ENCODE results near the gene PAIP2.

PAIP2 gene

GRCh38 chr5:139364466-139364865 lies 22.8 kb downstream of the PAIP2 start:
- no peak for DNase-seq (ENCODE audit: insufficient read length)
- TF ChIP-seq POLR2A (IDR thresholded peaks at IDR 0.05; ENCODE audit: low read depth, low read length) (no peak), POLR2AphosphoS5 (IDR thresholded peaks at IDR 0.05; ENCODE audit: low read depth, low read length) (no peak), TAF1 (IDR thresholded peaks at IDR 0.05; ENCODE audit: borderline replicate concordance, low read depth, low read length) (no peak)
- FAIRE-seq = no peak

- FAIRE-seq (no peak), DNase-seq (ENCODE audit: insufficient read length) (no peak)
- no peak for TF ChIP-seq POLR2AphosphoS5 (IDR thresholded peaks at IDR 0.05; ENCODE audit: low read depth, low read length)
- TF ChIP-seq TAF1 (IDR thresholded peaks at IDR 0.05; ENCODE audit: borderline replicate concordance, low read depth, low read length) = no peak
- no peak for TF ChIP-seq POLR2A (IDR thresholded peaks at IDR 0.05; ENCODE audit: low read depth, low read length)
Measured at GRCh38 chr5:139368613-139369012, 27.0 kb downstream of the PAIP2 start.

- DNase-seq (ENCODE audit: insufficient read length) = no peak
- TF ChIP-seq TAF1 (IDR thresholded peaks at IDR 0.05; ENCODE audit: borderline replicate concordance, low read depth, low read length) (no peak), POLR2AphosphoS5 (IDR thresholded peaks at IDR 0.05; ENCODE audit: low read depth, low read length) (no peak)
- no peak for FAIRE-seq
Measured at GRCh38 chr5:139369181-139369580, 27.5 kb downstream of the PAIP2 start.

GRCh38 chr5:139371482-139372435 lies 30.1 kb downstream of the PAIP2 start:
- TF ChIP-seq POLR2A (IDR thresholded peaks at IDR 0.05; ENCODE audit: low read depth, low read length) (no peak), POLR2AphosphoS5 (IDR thresholded peaks at IDR 0.05; ENCODE audit: low read depth, low read length) (no peak), TAF1 (IDR thresholded peaks at IDR 0.05; ENCODE audit: borderline replicate concordance, low read depth, low read length) (no peak)
- no peak for FAIRE-seq
- no peak for DNase-seq (ENCODE audit: insufficient read length)

GRCh38 chr5:139374909-139375308 lies 33.3 kb downstream of the PAIP2 start:
- FAIRE-seq (no peak), DNase-seq (ENCODE audit: insufficient read length) (no peak)
- no peak for TF ChIP-seq TAF1 (IDR thresholded peaks at IDR 0.05; ENCODE audit: borderline replicate concordance, low read depth, low read length)
- TF ChIP-seq POLR2A (IDR thresholded peaks at IDR 0.05; ENCODE audit: low read depth, low read length) = no peak
- TF ChIP-seq POLR2AphosphoS5 (IDR thresholded peaks at IDR 0.05; ENCODE audit: low read depth, low read length) = no peak

GRCh38 chr5:139376364-139376763 lies 34.7 kb downstream of the PAIP2 start:
- DNase-seq (ENCODE audit: insufficient read length) (no peak), FAIRE-seq (no peak)
- TF ChIP-seq POLR2AphosphoS5 (IDR thresholded peaks at IDR 0.05; ENCODE audit: low read depth, low read length) (no peak), TAF1 (IDR thresholded peaks at IDR 0.05; ENCODE audit: borderline replicate concordance, low read depth, low read length) (no peak), POLR2A (IDR thresholded peaks at IDR 0.05; ENCODE audit: low read depth, low read length) (no peak)

- FAIRE-seq = no peak
Measured at GRCh38 chr5:139377226-139377625, 35.6 kb downstream of the PAIP2 start.

GRCh38 chr5:139378101-139378825 lies 36.6 kb downstream of the PAIP2 start:
- FAIRE-seq = no peak
- DNase-seq (ENCODE audit: insufficient read length) = no peak
- TF ChIP-seq POLR2AphosphoS5 (IDR thresholded peaks at IDR 0.05; ENCODE audit: low read depth, low read length) (no peak), POLR2A (IDR thresholded peaks at IDR 0.05; ENCODE audit: low read depth, low read length) (no peak), TAF1 (IDR thresholded peaks at IDR 0.05; ENCODE audit: borderline replicate concordance, low read depth, low read length) (no peak)

More at GRCh38 chr5:139377226-139377625, 35.6 kb downstream of the PAIP2 start:
- TF ChIP-seq POLR2A (IDR thresholded peaks at IDR 0.05; ENCODE audit: low read depth, low read length) = no peak
- no peak for TF ChIP-seq TAF1 (IDR thresholded peaks at IDR 0.05; ENCODE audit: borderline replicate concordance, low read depth, low read length)
- TF ChIP-seq POLR2AphosphoS5 (IDR thresholded peaks at IDR 0.05; ENCODE audit: low read depth, low read length) = no peak
- no peak for DNase-seq (ENCODE audit: insufficient read length)

- no peak for DNase-seq (ENCODE audit: insufficient read length)
- FAIRE-seq = no peak
Measured at GRCh38 chr5:139378941-139379361, 37.3 kb downstream of the PAIP2 start.

GRCh38 chr5:139379626-139380449 lies 38.2 kb downstream of the PAIP2 start:
- DNase-seq (ENCODE audit: insufficient read length) (no peak), FAIRE-seq (no peak)
- no peak for TF ChIP-seq POLR2A (IDR thresholded peaks at IDR 0.05; ENCODE audit: low read depth, low read length)
- no peak for TF ChIP-seq POLR2AphosphoS5 (IDR thresholded peaks at IDR 0.05; ENCODE audit: low read depth, low read length)

More at GRCh38 chr5:139378941-139379361, 37.3 kb downstream of the PAIP2 start:
- TF ChIP-seq POLR2AphosphoS5 (IDR thresholded peaks at IDR 0.05; ENCODE audit: low read depth, low read length) (no peak), POLR2A (IDR thresholded peaks at IDR 0.05; ENCODE audit: low read depth, low read length) (no peak), TAF1 (IDR thresholded peaks at IDR 0.05; ENCODE audit: borderline replicate concordance, low read depth, low read length) (no peak)

All from GM12892 (cell line).